ENCODE data around the gene FOXO3. TPM values are rescaled to one million over a fixed set of nuclear protein-coding genes. Genes with fewer than 3 reads are reported as not detected.

The FOXO3 gene
- total and polyA plus RNA-seq, 2 of the 8 experiments (the other 6 are each of a cell fraction or from before 2014, with no cell fraction given): 13.1 to 19.3 TPM

- TF ChIP-seq, protein P1, sequence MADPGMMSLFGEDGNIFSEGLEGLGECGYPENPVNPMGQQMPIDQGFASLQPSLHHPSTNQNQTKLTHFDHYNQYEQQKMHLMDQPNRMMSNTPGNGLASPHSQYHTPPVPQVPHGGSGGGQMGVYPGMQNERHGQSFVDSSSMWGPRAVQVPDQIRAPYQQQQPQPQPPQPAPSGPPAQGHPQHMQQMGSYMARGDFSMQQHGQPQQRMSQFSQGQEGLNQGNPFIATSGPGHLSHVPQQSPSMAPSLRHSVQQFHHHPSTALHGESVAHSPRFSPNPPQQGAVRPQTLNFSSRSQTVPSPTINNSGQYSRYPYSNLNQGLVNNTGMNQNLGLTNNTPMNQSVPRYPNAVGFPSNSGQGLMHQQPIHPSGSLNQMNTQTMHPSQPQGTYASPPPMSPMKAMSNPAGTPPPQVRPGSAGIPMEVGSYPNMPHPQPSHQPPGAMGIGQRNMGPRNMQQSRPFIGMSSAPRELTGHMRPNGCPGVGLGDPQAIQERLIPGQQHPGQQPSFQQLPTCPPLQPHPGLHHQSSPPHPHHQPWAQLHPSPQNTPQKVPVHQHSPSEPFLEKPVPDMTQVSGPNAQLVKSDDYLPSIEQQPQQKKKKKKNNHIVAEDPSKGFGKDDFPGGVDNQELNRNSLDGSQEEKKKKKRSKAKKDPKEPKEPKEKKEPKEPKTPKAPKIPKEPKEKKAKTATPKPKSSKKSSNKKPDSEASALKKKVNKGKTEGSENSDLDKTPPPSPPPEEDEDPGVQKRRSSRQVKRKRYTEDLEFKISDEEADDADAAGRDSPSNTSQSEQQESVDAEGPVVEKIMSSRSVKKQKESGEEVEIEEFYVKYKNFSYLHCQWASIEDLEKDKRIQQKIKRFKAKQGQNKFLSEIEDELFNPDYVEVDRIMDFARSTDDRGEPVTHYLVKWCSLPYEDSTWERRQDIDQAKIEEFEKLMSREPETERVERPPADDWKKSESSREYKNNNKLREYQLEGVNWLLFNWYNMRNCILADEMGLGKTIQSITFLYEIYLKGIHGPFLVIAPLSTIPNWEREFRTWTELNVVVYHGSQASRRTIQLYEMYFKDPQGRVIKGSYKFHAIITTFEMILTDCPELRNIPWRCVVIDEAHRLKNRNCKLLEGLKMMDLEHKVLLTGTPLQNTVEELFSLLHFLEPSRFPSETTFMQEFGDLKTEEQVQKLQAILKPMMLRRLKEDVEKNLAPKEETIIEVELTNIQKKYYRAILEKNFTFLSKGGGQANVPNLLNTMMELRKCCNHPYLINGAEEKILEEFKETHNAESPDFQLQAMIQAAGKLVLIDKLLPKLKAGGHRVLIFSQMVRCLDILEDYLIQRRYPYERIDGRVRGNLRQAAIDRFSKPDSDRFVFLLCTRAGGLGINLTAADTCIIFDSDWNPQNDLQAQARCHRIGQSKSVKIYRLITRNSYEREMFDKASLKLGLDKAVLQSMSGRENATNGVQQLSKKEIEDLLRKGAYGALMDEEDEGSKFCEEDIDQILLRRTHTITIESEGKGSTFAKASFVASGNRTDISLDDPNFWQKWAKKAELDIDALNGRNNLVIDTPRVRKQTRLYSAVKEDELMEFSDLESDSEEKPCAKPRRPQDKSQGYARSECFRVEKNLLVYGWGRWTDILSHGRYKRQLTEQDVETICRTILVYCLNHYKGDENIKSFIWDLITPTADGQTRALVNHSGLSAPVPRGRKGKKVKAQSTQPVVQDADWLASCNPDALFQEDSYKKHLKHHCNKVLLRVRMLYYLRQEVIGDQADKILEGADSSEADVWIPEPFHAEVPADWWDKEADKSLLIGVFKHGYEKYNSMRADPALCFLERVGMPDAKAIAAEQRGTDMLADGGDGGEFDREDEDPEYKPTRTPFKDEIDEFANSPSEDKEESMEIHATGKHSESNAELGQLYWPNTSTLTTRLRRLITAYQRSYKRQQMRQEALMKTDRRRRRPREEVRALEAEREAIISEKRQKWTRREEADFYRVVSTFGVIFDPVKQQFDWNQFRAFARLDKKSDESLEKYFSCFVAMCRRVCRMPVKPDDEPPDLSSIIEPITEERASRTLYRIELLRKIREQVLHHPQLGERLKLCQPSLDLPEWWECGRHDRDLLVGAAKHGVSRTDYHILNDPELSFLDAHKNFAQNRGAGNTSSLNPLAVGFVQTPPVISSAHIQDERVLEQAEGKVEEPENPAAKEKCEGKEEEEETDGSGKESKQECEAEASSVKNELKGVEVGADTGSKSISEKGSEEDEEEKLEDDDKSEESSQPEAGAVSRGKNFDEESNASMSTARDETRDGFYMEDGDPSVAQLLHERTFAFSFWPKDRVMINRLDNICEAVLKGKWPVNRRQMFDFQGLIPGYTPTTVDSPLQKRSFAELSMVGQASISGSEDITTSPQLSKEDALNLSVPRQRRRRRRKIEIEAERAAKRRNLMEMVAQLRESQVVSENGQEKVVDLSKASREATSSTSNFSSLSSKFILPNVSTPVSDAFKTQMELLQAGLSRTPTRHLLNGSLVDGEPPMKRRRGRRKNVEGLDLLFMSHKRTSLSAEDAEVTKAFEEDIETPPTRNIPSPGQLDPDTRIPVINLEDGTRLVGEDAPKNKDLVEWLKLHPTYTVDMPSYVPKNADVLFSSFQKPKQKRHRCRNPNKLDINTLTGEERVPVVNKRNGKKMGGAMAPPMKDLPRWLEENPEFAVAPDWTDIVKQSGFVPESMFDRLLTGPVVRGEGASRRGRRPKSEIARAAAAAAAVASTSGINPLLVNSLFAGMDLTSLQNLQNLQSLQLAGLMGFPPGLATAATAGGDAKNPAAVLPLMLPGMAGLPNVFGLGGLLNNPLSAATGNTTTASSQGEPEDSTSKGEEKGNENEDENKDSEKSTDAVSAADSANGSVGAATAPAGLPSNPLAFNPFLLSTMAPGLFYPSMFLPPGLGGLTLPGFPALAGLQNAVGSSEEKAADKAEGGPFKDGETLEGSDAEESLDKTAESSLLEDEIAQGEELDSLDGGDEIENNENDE (IDR thresholded peaks at IDR 0.05; ENCODE audit: insufficient replicate concordance, low read length): no peak
- TF ChIP-seq YY1 (IDR thresholded peaks at IDR 0.05; ENCODE audit: low read depth, low read length) (no peak), EP300 (IDR thresholded peaks at IDR 0.05; ENCODE audit: borderline replicate concordance in 1 of 2, low read depth in 2 of 2, low read length in 2 of 2) (no peak), RFX5 (IDR thresholded peaks at IDR 0.05; ENCODE audit: borderline replicate concordance, low read depth, low read length) (no peak), RNF2 (IDR thresholded peaks at IDR 0.05; ENCODE audit: borderline replicate concordance, low read depth, low read length, missing control alignments, poor library complexity, severe bottlenecking) (no peak), BCL11A (IDR thresholded peaks at IDR 0.05; ENCODE audit: low read depth in 2 of 2, low read length in 2 of 2) (no peak), SIRT6 (IDR thresholded peaks at IDR 0.05; ENCODE audit: low read length) (no peak), CBX8 (IDR thresholded peaks at IDR 0.05; ENCODE audit: borderline replicate concordance, low read depth, low read length) (no peak), BRCA1 (IDR thresholded peaks at IDR 0.05; ENCODE audit: low read depth, low read length) (no peak), CTBP2 (IDR thresholded peaks at IDR 0.05; ENCODE audit: borderline replicate concordance, insufficient read depth, insufficient read length, low read length) (no peak), SP2 (IDR thresholded peaks at IDR 0.05; ENCODE audit: low read length) (no peak), SIX5 (IDR thresholded peaks at IDR 0.05; ENCODE audit: low read depth, low read length) (no peak)
Observed at GRCh38 chr6:108565893-108566292, 5.2 kb downstream of the FOXO3 start (continued).
